Loucy (cell line): ENCODE results near the gene IFI27L2.

Experiments used
- CTCF ChIP-seq: fragments of 200-600 bp; sonication (generic); conservative IDR thresholded peaks from 2 replicates; pipeline ENCODE4 v1.5.1; 2014; ENCODE audit warnings: mild to moderate bottlenecking, antibody characterized with exemption, low read length
- EZH2phosphoT487 ChIP-seq: fragments of 200-600 bp; IDR thresholded peaks from 2 replicates; pipeline ENCODE4 v1.6.1; 2018; ENCODE audit warnings: antibody characterized with exemption, mild to moderate bottlenecking, moderate library complexity, borderline replicate concordance

- no peak for TF ChIP-seq CTCF
- TF ChIP-seq EZH2phosphoT487, result no peak
These were observed 11.5 kb downstream of the IFI27L2 start for GRCh38 chr14:94117856-94118255.
